HG03045 (cell line): ENCODE data around the gene ZNF593OS.

ENCODE experiments used
- ATAC-seq: cut with Tn5 transposase; IDR thresholded peaks from one replicate; pipeline ENCODE4 v1.9.1; 2021; ENCODE audit warnings: mild to moderate bottlenecking, moderate library complexity; ENCODE audit not compliant: unreplicated experiment

The ZNF593OS gene

DNA sequence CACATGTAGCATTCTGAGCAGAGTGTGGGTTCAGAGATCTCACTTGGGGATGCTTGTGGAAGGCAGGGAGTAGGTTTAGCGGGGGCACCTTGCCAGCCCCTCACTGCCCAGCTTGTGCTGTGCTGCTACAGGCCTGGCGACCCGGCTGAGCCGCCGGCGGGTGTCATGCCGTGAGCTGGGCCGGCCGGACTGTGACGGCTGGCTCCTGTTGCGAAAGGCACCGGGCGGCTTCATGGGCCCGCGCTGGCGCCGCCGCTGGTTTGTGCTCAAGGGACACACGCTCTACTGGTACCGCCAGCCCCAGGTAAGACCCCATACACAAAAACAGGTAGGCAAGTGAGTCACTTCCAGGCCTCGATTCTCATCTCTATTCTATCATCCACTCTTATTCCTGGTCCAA is 13.3 kb upstream of the ZNF593OS start:
- no peak for ATAC-seq

DNA sequence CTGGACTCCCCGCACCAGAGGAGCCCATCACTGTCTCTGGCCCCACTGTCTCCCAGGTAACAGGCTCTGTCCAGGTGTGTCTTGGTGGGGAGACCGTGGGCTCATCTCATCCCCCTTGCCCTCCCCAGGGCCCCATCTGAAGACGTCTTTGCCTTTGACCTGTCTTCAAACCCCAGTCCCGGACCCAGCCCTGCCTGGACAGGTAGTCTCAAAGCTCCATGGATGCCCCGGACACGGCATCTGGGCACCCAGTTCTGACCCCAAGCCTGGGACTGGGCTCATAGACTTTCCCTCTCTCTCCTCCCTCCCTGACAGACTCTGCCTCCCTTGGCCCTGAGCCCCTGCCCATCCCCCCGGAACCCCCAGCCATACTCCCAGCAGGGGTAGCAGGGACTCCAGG is 12.5 kb upstream of the ZNF593OS start:
- ATAC-seq = no peak

DNA sequence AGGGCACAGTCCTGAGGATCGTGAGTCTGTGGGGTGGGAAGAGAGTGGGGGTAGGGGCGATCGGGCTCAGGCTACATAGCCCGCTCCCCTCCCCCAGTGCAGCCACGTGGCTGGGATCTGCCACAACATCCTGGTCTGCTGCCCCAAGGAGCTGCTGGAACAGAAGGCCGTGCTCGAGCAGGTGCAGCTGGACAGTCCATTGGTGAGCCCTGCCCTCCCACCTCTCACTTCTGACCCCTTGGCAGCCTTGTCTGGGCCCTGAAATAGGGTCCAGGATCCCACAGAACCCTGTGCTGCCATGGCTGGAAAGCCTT is 10.7 kb upstream of the ZNF593OS start:
- no peak for ATAC-seq

DNA sequence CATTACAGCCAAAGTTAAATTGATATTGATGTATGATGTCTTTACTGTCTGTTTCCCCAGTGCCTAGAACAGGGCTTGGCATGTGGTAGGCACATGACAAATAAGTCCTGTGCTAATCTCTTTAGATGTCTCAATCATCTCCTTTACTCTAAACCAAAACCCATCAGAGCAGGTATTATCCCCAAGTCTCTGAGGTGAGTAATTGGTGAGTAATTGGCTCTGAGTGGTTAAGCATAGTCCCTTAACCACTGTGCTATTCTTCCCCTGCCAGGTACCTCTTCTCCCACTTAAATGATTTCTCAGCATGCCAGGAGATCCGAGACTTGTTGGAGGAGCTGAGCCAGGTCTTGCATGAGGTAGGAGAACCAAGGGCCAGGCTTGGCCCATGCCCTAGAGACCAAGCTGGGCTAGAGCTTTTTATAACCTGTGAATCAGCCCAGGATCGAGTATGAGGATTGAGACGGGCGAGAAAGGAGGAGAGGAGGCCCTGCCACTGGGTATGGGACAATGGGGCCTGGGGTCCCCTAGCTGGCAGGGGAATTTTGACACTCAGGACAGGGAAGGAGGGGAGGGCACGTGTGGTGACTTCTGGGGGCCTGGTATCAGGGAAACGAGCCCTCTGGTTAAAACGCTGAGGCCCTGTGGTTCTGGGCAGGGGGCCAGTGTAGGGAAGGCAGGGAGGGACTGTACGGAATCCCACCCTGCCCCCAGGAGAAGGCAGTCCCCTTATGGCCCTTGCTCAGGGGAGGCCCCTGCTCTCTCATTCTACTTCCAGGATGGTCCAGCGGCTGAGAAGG is 10.2 kb upstream of the ZNF593OS start:
- no peak for ATAC-seq

GRCh38 chr1:26180010-26180506 is 8.4 kb upstream of the ZNF593OS start:
- no peak for ATAC-seq

- no peak for ATAC-seq
Measured at GRCh38 chr1:26177182-26177684, 5.6 kb upstream of the ZNF593OS start, which contains the start of gene CNKSR1. Gene CNKSR1, plus strand, starts transcription at chr1:26177491. Its CDS starts 57 bp downstream, at chr1:26177548.

- no peak for ATAC-seq
Measured at GRCh38 chr1:26175346-26175745, 3.7 kb upstream of the ZNF593OS start.

DNA sequence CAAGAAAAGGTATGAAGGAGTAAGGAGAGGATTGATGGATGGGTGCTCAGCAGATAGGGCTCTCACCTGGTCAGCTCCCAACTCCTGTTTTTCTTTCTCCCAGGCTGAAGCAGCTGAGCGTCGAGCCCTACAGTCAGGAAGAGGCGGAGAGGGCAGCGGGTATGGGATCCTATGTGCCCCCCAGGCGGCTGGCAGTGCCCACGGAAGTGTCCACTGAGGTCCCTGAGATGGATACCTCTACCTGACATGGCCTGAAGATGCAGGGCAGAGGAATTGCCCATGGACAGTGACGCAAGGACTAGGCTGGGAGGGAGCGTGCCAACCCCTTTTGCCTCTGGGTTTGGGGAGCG is 1.2 kb downstream of the ZNF593OS start:
- no peak for ATAC-seq

- ATAC-seq = peak; percentile 91
Measured at GRCh38 chr1:26169669-26170471, 1.8 kb downstream of the ZNF593OS start, which contains the start of gene ZNF593. Gene ZNF593, plus strand, starts transcription at chr1:26169908. Its CDS starts 76 bp downstream, at chr1:26169984.

- ATAC-seq = no peak
Measured at GRCh38 chr1:26169198-26169554, 2.5 kb downstream of the ZNF593OS start.

GRCh38 chr1:26168410-26169197 is 3.0 kb downstream of the ZNF593OS start, which contains the start of gene C1orf232:
Gene C1orf232, minus strand, starts transcription at chr1:26168963. Its CDS starts 464 bp downstream, at chr1:26168499.
- ATAC-seq = no peak

- ATAC-seq = no peak
Measured at GRCh38 chr1:26166719-26167281, 4.8 kb downstream of the ZNF593OS start.

- no peak for ATAC-seq
Measured at GRCh38 chr1:26164861-26165842, 6.5 kb downstream of the ZNF593OS start.

GRCh38 chr1:26164036-26164860 is 7.4 kb downstream of the ZNF593OS start:
- ATAC-seq = no peak

GRCh38 chr1:26163684-26164035 is 8.0 kb downstream of the ZNF593OS start:
- no peak for ATAC-seq

GRCh38 chr1:26162220-26162709 is 9.4 kb downstream of the ZNF593OS start:
- ATAC-seq = no peak

DNA sequence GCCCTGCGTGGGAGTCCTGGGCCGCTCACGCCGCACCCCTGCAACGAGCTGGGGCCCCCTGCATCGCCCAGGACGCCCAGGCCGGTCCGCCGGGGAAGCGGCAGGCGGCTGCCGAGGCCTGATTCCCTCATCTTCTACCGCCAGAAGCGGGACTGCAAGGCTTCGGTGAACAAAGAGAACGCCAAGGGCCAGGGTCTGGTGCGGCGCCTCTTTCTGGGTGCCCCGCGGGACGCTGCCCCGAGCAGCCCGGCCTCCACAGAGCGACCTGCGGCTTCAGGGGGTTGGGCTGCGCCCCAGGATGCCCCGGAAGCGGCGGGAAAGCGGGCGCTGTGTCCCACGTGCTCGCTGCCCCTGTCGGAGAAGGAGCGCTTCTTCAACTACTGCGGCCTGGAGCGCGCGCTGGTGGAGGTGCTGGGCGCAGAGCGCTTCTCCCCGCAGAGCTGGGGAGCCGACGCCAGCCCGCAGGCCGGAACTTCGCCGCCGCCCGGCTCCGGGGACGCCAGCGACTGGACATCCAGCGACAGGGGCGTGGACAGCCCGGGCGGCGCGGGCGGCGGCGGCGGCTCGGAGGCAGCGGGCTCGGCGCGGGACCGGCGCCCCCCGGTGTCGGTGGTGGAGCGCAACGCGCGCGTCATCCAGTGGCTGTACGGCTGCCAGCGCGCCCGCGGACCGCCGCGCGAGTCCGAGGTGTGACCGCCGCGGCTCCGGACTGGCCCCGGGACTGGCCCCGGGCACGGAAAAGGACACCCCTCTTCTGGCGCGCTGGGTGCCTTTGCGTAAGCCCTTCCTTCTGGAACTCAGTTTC is 10.0 kb downstream of the ZNF593OS start:
- no peak for ATAC-seq
